ENCODE results near the gene HOMER1.

- TF ChIP-seq EZH2 (IDR thresholded peaks at IDR 0.05), result no peak
- no peak for TF ChIP-seq POLR2AphosphoS5 (IDR thresholded peaks at IDR 0.05; ENCODE audit: borderline replicate concordance, low read depth, low read length)
These were observed 21.7 kb upstream of the HOMER1 start for GRCh38 chr5:79535477-79536192.
